ENCODE results near the gene EXOC4.

DNA sequence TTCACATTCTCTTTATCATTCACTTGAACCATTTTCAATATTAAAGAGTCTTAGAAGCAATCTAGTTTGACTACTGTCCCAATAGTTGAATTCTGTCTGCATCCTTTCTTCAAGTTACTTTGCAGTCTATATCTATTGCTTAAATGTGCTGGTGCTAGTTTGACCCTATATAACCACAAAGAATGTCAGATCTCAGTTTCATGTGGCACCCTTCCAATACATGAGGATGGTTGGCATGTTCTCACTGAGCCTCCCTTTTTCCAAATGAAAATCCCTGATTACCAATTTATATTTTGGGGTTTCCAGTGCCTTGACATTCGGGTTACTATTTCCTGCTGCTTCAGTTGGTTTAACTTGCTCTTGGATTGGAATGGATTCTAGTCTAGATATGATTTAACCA, 292.7 kb downstream of the EXOC4 start:
- TF ChIP-seq, protein P1, sequence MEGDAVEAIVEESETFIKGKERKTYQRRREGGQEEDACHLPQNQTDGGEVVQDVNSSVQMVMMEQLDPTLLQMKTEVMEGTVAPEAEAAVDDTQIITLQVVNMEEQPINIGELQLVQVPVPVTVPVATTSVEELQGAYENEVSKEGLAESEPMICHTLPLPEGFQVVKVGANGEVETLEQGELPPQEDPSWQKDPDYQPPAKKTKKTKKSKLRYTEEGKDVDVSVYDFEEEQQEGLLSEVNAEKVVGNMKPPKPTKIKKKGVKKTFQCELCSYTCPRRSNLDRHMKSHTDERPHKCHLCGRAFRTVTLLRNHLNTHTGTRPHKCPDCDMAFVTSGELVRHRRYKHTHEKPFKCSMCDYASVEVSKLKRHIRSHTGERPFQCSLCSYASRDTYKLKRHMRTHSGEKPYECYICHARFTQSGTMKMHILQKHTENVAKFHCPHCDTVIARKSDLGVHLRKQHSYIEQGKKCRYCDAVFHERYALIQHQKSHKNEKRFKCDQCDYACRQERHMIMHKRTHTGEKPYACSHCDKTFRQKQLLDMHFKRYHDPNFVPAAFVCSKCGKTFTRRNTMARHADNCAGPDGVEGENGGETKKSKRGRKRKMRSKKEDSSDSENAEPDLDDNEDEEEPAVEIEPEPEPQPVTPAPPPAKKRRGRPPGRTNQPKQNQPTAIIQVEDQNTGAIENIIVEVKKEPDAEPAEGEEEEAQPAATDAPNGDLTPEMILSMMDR (IDR thresholded peaks at IDR 0.05), result no peak
- no peak for TF ChIP-seq POLR2A (IDR thresholded peaks at IDR 0.05)
- no peak for TF ChIP-seq POLR2AphosphoS5 (IDR thresholded peaks at IDR 0.05)

Data from transverse colon (tissue), 4 donors.